VCaP (cell line): ENCODE measurements around the gene MISP.

Experiments used
- H3K27ac ChIP-seq: fragments of 450-650 bp; 2 replicates; pipeline ENCODE4 v1.5.1; 2017
- CTCF ChIP-seq: fragments of 450-650 bp; conservative IDR thresholded peaks from 2 replicates; pipeline ENCODE4 v1.5.1; 2017; ENCODE audit warnings: mild to moderate bottlenecking, moderate library complexity

The MISP gene

GRCh38 chr19:810883-811489 lies 60.1 kb downstream of the MISP start:
- no peak overlapping the region for H3K27ac ChIP-seq
- no peak for TF ChIP-seq CTCF

- TF ChIP-seq CTCF = no peak
- no peak overlapping the region for H3K27ac ChIP-seq
These were observed 60.7 kb downstream of the MISP start for GRCh38 chr19:811506-812048.

DNA sequence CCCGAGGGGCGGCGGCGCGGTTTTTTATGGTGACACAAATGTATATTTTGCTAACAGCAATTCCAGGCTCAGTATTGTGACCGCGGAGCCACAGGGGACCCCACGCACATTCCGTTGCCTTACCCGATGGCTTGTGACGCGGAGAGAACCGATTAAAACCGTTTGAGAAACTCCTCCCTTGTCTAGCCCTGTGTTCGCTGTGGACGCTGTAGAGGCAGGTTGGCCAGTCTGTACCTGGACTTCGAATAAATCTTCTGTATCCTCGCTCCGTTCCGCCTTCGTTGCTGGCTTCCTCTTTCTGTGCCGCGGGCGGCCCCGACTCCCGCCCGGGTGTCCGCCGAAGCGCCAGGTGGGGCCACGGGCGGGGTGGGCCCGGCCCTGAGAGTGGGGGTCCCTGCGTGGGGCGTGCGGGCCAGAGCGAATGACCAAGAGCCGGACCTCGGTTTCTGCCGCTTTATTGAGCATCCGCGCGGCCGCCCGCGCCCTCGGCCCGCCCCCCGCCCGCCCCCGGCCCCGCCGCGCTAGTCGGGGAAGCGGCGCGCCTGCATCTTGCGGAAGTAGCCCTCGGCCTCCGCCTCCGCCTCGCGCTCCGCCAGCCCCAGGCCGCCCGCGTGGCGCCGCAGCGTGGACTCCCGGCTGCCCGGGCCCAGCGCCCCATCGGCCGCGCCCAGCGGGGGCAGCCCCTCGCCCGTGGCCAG lies 61.3 kb downstream of the MISP start:
- no peak overlapping the region for H3K27ac ChIP-seq
- TF ChIP-seq CTCF = no peak

DNA sequence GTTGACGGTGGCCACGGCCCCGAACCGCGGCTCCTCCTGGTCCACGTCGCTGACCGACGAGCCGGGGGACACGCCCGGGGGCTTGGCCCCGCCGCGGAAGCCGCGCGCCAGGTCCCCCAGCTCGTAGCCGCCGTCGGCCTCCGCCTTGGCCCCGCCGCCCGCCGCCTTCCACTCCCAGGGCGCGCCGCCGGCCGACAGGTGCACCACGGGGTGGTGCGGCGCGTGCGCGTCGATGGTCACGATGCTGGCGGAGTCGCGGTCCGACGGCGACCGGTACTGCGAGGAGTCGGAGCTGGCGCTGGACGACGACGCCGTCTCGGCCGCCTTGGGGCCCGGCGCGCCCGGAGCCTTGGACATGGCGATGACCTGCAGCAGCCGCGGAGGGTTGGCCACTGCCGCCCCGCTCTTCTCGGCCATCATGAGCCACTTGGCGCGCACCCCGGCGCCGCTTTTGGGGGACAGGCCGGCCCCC lies 61.9 kb downstream of the MISP start:
- TF ChIP-seq CTCF = no peak
- H3K27ac ChIP-seq = no peak overlapping the region

DNA sequence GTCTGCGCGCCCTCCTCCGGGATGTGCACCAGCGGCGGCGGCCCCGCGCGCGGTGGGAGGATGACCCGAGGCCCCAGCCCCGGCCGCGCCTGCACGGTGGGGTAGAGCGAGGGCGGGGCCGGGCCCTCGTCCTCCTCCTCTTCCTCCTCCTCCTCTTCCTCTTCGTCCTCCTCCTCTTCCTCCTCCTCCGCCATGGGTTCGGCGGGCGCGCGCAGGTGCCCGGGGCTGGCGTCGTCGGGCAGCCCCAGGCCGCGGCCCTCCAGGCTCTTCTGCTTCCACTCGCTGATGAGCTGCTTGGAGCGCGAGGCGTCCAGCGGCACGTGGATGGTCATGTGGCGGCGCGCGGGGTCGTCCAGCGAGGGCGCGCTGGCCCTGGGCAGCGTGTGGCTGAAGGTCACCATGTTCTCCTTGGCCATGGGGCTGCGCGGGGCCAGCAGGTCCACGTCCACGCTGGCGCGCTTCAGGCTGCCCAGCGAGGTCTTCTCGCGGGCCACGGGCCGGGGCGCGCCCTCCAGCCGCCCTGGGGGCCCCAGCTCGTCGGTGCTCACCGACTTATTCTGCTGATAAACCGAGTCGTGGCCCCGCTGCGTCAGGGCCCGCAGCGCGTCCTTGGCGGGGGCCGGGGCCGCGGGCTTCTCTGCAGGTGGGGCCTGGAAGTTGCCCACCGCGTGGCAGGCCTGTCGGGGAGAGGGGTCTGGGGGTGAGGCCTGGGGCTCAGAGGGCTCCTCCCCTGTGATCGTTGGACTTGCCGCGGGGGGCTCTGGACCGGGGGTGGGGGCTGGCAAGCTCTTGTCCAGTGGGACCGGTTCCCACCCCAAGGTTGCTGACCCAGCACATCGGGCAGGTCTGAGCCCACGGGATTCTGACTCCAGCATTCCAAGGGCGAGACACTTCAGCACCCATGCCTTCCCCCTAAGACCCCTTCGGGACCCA lies 62.6 kb downstream of the MISP start:
- H3K27ac ChIP-seq = no peak overlapping the region
- no peak for TF ChIP-seq CTCF
